ENCODE results near the gene HMGCLL1.

HMGCLL1 gene

DNA sequence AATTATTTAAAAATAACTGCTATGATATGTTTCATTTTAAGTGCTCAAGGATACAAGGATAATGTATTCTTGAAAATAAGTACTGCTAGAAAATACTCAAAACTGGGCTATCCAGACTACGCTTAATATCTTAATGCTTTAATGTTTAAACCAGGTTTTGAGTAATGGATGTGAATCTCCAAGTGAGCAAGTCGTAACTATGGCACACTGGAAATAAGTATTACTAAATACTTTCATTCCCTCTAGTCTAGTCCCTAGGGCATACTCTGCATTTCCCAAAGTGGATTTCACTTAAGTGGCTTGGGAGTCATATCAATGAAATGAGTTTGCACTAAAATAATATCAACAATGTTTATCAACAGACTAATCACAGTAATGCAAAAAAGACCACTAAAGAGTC, 48.1 kb downstream of the HMGCLL1 start:
- DNase-seq = no peak

- DNase-seq = no peak
These were observed 50.4 kb downstream of the HMGCLL1 start for GRCh38 chr6:55528624-55529023.

DNA sequence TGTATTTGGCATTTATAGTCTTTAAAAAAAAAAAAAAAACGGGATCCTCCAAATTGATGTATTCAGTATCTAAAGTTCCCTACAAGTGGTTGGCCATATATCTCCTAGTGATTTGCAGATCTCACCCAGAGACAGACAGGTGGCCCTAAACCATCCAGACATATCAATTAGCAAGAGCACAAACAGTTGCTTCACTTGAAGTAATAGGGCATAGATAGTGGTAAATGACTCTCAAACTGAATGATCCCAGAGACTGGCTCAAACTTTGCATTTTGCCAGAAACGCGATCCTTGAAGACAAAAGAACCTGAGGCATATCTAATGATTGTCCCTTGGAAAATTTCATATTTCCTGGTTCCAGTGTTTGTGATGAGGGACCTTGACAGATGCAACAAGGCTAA, 54.6 kb downstream of the HMGCLL1 start:
- no peak for DNase-seq

- DNase-seq = no peak
These were observed 60.4 kb downstream of the HMGCLL1 start for GRCh38 chr6:55518529-55519060.

DNA sequence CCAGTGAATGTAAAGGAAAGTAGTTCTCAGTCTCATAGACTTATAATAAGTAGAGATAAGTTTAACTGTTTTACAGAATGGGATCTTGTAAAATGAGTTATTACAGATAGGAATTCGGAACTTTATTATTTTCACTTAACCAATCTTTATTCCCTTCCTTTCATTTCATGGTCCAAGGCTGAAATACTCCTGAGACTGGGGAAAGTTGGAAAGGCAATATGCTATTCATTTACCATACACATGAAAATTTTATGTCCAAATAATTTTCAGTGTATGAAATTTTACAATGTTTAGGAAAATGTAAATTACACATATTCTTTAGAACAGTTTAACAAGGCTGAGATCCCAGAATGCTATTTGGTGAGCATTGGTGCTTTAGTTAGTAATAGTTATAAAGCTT, 62.3 kb downstream of the HMGCLL1 start:
- no peak for DNase-seq

GRCh38 chr6:55512904-55513303, 66.1 kb downstream of the HMGCLL1 start:
- DNase-seq = no peak

DNA sequence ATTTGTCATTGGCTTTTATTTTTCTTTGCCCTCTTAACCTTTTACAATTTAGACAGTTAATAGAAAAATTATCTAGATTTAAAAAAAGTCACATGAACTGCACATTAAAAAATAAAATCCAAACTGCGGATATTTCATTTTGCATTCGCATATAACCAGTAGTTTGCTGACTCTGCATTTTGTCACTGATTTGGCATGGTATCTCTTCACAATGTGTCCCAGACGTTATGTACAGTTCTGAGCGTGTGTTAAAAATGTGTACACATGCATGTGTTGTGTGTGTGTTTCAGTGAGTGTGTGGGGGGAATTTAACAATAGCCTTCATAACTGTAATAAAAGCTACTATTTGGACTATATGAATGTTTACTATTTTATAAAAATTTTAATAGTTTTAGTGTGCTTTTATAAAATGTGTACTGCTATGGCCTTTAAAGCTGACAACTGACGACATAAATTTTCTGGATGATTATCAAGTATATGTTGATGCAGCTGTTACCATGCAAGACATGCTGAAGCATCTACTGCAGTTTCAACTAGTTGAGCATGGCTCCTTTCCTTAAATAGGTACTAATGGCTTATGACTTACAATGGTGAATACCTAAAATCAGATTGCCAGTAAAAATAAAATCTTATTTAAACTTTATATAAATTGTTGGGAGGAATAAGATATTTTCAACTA, 67.7 kb downstream of the HMGCLL1 start:
- no peak for DNase-seq

DNA sequence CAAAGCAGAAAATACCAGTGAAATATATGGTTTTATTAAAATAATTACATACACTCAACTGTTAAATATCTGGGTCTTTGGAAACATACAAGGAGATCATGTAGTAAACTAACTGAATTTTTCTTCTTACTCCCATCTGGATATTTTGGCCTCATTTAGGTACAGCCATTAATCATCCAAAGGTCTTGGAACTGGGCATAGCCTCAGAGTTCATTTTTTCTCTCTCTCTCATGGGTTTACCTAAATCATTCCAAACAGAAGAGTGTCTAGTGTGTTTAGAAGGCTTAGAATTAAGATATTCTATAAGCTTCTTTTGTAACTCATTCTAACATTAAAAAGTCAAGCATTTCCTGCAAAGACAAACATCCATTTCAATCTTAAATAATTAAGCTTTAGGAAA, 79.4 kb downstream of the HMGCLL1 start:
- no peak for DNase-seq

DNA sequence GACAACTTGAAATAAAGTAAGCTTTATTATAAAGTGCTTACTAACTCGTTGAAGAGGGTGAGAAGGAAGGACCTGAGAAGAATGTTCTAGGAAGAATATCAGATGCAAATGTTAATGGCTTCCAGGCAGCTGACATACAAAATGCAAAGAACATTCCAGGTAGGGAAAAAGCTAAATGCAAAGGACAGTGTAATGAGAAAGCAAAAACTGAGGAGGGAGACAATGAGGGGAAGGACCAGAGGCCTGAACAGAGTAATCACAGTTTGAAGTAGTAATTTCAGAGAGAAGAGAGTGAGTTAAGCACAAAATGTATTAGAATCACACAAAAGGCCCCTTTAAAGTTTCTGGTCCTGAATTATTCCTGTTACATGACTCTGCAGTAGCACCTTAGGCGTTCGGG, 81.3 kb downstream of the HMGCLL1 start:
- no peak for DNase-seq

GRCh38 chr6:55496201-55496600, 82.8 kb downstream of the HMGCLL1 start:
- no peak for DNase-seq

- DNase-seq = no peak
These were observed 83.7 kb downstream of the HMGCLL1 start for GRCh38 chr6:55495277-55495676.

DNA sequence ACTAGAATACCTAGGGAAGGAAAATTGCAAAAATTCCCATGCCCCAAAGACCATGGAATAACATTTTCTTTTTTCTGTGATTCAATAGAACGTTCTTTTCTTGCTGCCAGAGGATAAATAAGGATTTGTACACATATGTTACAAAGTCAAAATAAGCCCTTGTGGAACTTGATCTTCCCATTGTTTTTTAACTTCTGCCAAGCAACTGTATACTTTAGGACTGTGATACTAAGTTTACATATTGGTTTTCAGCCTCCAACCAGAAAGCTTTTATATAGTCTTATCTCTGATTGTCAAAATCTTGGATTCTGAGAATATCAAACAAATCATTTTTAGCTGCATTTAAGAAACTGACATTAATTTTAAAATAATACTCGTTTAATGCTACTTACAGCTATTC, 84.6 kb downstream of the HMGCLL1 start:
- no peak for DNase-seq

DNA sequence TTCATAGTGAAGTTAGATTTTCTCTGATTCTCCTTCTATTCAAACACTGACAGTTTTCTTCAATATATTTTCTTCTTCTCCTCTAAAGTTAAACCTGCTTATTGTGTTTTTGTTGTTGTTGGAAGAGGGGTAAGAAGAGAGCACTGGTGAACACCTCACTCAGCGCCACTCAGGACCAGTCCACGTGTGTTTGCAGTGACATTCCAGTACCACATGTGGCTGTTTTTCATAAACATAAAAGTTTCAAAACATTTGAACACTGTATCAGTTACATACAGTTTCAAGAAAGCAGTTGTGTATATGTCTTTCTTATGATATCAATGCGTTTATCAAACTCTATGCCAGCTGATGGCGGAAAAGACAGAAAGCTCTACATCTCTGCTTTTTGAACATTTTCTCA, 86.7 kb downstream of the HMGCLL1 start:
- DNase-seq = no peak

- no peak for DNase-seq
These were observed 88.1 kb downstream of the HMGCLL1 start for GRCh38 chr6:55490871-55491270.

- DNase-seq = no peak
These were observed 104.6 kb downstream of the HMGCLL1 start for GRCh38 chr6:55474382-55474781.

DNA sequence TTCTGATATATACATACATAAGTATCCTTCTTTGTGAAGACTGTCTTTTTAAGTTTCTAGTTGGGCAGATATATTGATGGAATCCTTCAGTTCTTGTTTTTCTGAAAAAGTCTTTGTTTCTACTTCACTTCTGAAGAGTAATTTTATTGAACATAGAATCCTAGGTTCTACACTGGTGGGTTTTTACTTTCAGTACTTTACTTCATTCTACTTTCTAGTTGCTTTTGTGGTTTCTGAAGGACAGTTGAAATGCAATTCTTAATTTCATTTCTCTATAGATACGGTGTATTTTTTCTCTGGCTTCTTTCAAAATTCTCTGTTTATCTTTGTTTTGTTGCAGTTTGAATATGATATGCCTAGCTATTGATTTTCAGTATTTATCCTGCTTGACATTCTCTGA, 105.3 kb downstream of the HMGCLL1 start:
- no peak for DNase-seq

- no peak for DNase-seq
These were observed 109.0 kb downstream of the HMGCLL1 start for GRCh38 chr6:55469951-55470366.

GRCh38 chr6:55456016-55456415, 123.0 kb downstream of the HMGCLL1 start:
- no peak for DNase-seq

- DNase-seq = no peak
These were observed 129.0 kb downstream of the HMGCLL1 start for GRCh38 chr6:55450005-55450404.

GRCh38 chr6:55449225-55449624, 129.8 kb downstream of the HMGCLL1 start:
- no peak for DNase-seq

DNA sequence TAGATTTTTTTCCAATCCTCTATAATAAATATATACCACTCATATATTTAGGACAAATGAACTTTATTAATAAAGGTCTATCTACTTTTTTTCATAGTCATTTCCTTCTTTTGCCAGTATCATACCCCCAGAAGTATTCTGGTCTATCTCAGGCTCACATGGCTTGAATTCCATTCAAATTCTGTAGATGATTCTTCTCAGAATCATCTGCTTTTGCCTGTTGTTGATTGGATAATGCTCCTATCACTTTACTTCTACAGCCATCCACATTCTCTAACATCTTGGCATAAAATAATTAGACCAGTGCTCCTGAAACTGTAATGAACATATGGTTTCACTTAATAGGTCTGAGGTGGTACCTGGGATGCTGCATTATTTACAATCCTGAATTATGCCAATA, 130.5 kb downstream of the HMGCLL1 start:
- DNase-seq = no peak

DNA sequence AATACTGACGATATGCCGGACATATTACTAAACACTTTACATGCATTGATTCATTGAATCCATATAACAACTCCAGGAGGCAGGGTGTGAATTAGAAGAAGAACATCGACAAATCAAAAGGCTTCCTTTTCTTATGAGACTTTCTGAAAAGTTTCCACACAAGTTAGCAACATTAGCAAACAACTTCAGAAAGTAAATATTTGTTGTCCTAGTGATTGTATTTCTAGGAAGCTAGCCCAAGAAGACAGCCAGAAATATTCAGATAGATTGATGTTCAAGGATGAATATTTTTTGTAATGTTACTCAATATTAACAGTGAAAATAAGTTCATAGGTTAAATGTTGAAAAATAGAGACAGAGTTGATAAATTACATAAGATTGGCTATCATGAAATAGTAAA, 131.1 kb downstream of the HMGCLL1 start:
- no peak for DNase-seq

GRCh38 chr6:55445648-55446204, 133.3 kb downstream of the HMGCLL1 start:
- DNase-seq = no peak

GRCh38 chr6:55443238-55444134, 135.5 kb downstream of the HMGCLL1 start:
- no peak for DNase-seq

Measured in activated CD4-positive, CD25-positive, alpha-beta regulatory T cell (primary cell).